H9 (cell line): ENCODE measurements around the gene MYOD1. TPM values are rescaled to one million over a fixed set of nuclear protein-coding genes. Genes with fewer than 3 reads are reported as not detected.

Experiments used
- DNase-seq: peaks from one replicate; pipeline ENCODE4 v3.0.0-alpha.2; 2017
- H2AFZ ChIP-seq: one replicate; pipeline ENCODE4 v1.6.1; 2013; ENCODE audit warnings: mild to moderate bottlenecking, low read length, control low read depth, moderate library complexity
- H2AK5ac ChIP-seq: 2 replicates; pipeline ENCODE4 v1.6.1; 2013; ENCODE audit warnings: low read length, control low read depth, mixed read lengths; ENCODE audit not compliant: insufficient read length
- H2BK120ac ChIP-seq: one replicate; pipeline ENCODE4 v1.6.1; 2013; ENCODE audit warnings: low read depth, mild to moderate bottlenecking, low read length, control low read depth, inconsistent platforms; ENCODE audit not compliant: poor library complexity, severe bottlenecking
- H2BK12ac ChIP-seq: 2 replicates; pipeline ENCODE4 v1.6.1; 2013; ENCODE audit warnings: low read length, control low read depth, mixed read lengths, low read depth; ENCODE audit not compliant: insufficient read length
- H2BK15ac ChIP-seq: 2 replicates; pipeline ENCODE4 v1.6.1; 2013; ENCODE audit warnings: low read depth, low read length, control low read depth
- H2BK20ac ChIP-seq: one replicate; pipeline ENCODE4 v1.6.1; 2013; ENCODE audit warnings: low read depth, mild to moderate bottlenecking, low read length, control low read depth, inconsistent platforms; ENCODE audit not compliant: poor library complexity, severe bottlenecking
- H2BK5ac ChIP-seq: 2 replicates; pipeline ENCODE4 v1.6.1; 2013; ENCODE audit warnings: low read length, control low read depth, mixed read lengths; ENCODE audit not compliant: insufficient read length
- H3K14ac ChIP-seq: 2 replicates; pipeline ENCODE4 v1.6.1; 2013; ENCODE audit warnings: low read length, control low read depth; ENCODE audit not compliant: insufficient read depth
- H3K18ac ChIP-seq: 2 replicates; pipeline ENCODE4 v1.6.1; 2013; ENCODE audit warnings: low read depth, mild to moderate bottlenecking, mixed read lengths, low read length, control low read depth; ENCODE audit not compliant: insufficient read length
- H3K23ac ChIP-seq: 2 replicates; pipeline ENCODE4 v1.6.1; 2013; ENCODE audit warnings: low read length, control low read depth, mixed read lengths, low read depth; ENCODE audit not compliant: insufficient read length
- H3K23me2 ChIP-seq: 2 replicates; pipeline ENCODE4 v1.6.1; 2013; ENCODE audit warnings: low read depth, mild to moderate bottlenecking, mixed read lengths, low read length, control low read depth; ENCODE audit not compliant: insufficient read length, poor library complexity, severe bottlenecking
- H3K27ac ChIP-seq: 2 replicates; pipeline ENCODE4 v1.5.1; 2013; ENCODE audit warnings: low read length, control low read depth, mixed read lengths, low read depth; ENCODE audit not compliant: insufficient read length
- H3K27me3 ChIP-seq: 2 replicates; pipeline ENCODE4 v1.6.1; 2013; ENCODE audit warnings: low read length, control low read depth, inconsistent platforms; ENCODE audit not compliant: insufficient read depth
- H3K4ac ChIP-seq: 2 replicates; pipeline ENCODE4 v1.6.1; 2013; ENCODE audit warnings: low read depth, mild to moderate bottlenecking, control low read depth, inconsistent platforms, low read length, moderate library complexity
- H3K4me1 ChIP-seq: 2 replicates; pipeline ENCODE4 v1.6.1; 2013; ENCODE audit warnings: low read length, control low read depth, inconsistent platforms; ENCODE audit not compliant: insufficient read depth
- H3K4me2 ChIP-seq: 2 replicates; pipeline ENCODE4 v1.6.1; 2013; ENCODE audit warnings: low read length, control low read depth, mixed read lengths; ENCODE audit not compliant: insufficient read length, insufficient read depth
- H3K56ac ChIP-seq: 2 replicates; pipeline ENCODE4 v1.6.1; 2013; ENCODE audit warnings: low read depth, mild to moderate bottlenecking, mixed read lengths, low read length, control low read depth; ENCODE audit not compliant: insufficient read length
- H3K79me1 ChIP-seq: 2 replicates; pipeline ENCODE4 v1.6.1; 2013; ENCODE audit warnings: low read depth, mild to moderate bottlenecking, moderate library complexity, low read length, control low read depth, inconsistent platforms; ENCODE audit not compliant: insufficient read depth, poor library complexity, severe bottlenecking
- H3K79me2 ChIP-seq: 2 replicates; pipeline ENCODE4 v1.6.1; 2013; ENCODE audit warnings: low read length, control low read depth, inconsistent platforms; ENCODE audit not compliant: insufficient read depth
- H3K9ac ChIP-seq: 2 replicates; pipeline ENCODE4 v1.6.1; 2013; ENCODE audit warnings: low read length, control low read depth, mixed read lengths; ENCODE audit not compliant: insufficient read length; ENCODE audit errors: extremely low read depth
- H3K9me3 ChIP-seq: one replicate; pipeline ENCODE4 v1.6.1; 2013; ENCODE audit warnings: low read depth, low read length, inconsistent platforms; ENCODE audit not compliant: control insufficient read depth
- H3T11ph ChIP-seq: one replicate; pipeline ENCODE4 v1.6.1; 2013; ENCODE audit warnings: mild to moderate bottlenecking, low read length, control low read depth, inconsistent platforms
- H4K20me1 ChIP-seq: one replicate; pipeline ENCODE4 v1.6.1; 2013; ENCODE audit not compliant: control insufficient read depth, insufficient read length, insufficient read depth
- H4K5ac ChIP-seq: 2 replicates; pipeline ENCODE4 v1.6.1; 2013; ENCODE audit warnings: low read depth, mild to moderate bottlenecking, mixed read lengths, low read length, control low read depth; ENCODE audit not compliant: insufficient read length
- H4K8ac ChIP-seq: replicated peaks from 2 replicates; pipeline ENCODE4 v1.6.1; 2013; ENCODE audit warnings: low read length, control low read depth, mixed read lengths, low read depth; ENCODE audit not compliant: insufficient read length
- H4K91ac ChIP-seq: 2 replicates; pipeline ENCODE4 v1.6.1; 2013; ENCODE audit warnings: low read depth, mild to moderate bottlenecking, moderate library complexity, mixed read lengths, low read length, control low read depth; ENCODE audit not compliant: insufficient read length
- H3K27ac Mint-ChIP-seq, 3 experiments: 2 replicates in 2 of 3; 3 replicates in 1 of 3; pipeline ENCODE4 v1.8.0; 2020 to 2021; ENCODE audit warnings: mixed read lengths in 3 of 3, mild to moderate bottlenecking in 1 of 3, moderate library complexity in 1 of 3
- H3K27me3 Mint-ChIP-seq: 2 replicates; pipeline ENCODE4 v1.8.0; 2021; ENCODE audit warnings: low read depth, mild to moderate bottlenecking, moderate library complexity, mixed read lengths
- H3K36me3 Mint-ChIP-seq, 3 experiments: 2 replicates in 2 of 3; 3 replicates in 1 of 3; pipeline ENCODE4 v1.8.0; 2020 to 2021; ENCODE audit warnings: low read depth in 3 of 3, mixed read lengths in 3 of 3; ENCODE audit not compliant: insufficient read depth in 1 of 3
- H3K4me1 Mint-ChIP-seq, 2 experiments: 2 replicates each; pipeline ENCODE4 v1.8.0; 2020; ENCODE audit warnings: mixed read lengths in 2 of 2
- H3K4me3 Mint-ChIP-seq, 2 experiments: 2 replicates in 1 of 2; 3 replicates in 1 of 2; pipeline ENCODE4 v1.8.0; 2020 to 2021; ENCODE audit warnings: mild to moderate bottlenecking in 2 of 2, mixed read lengths in 2 of 2, moderate library complexity in 1 of 2
- H3K9me3 Mint-ChIP-seq, 2 experiments: 2 replicates in 1 of 2; 3 replicates in 1 of 2; pipeline ENCODE4 v1.8.0; 2020; ENCODE audit warnings: mild to moderate bottlenecking in 2 of 2, mixed read lengths in 2 of 2, moderate library complexity in 1 of 2
- WGBS: extraction: QIAGEN DNeasy Blood & Tissue Kit; methylation state at CpG from one replicate; pipeline ENCODE4 v1.1.7; 2013; ENCODE audit warnings: missing lambda C conversion rate, low lambda C conversion rate, mixed read lengths; ENCODE audit not compliant: insufficient read length; ENCODE audit errors: extremely low coverage; 5-methylcytosine and 5-hydroxymethylcytosine counted together
- total RNA-seq: library from RNA; stranded (reverse); gene quantifications from 2 replicates; pipeline ENCODE4 v1.2.1, GENCODE V29; 2021
- TF ChIP-seq, protein P1 (sequence below): fragments of 200-600 bp; sonication (generic); conservative IDR thresholded peaks from 3 replicates; pipeline ENCODE4 v1.8.0; 2021; ENCODE audit warnings: antibody characterized with exemption, mild to moderate bottlenecking

The MYOD1 gene
- total RNA-seq, 1 experiment from 2014 or later: not detected

DNA sequence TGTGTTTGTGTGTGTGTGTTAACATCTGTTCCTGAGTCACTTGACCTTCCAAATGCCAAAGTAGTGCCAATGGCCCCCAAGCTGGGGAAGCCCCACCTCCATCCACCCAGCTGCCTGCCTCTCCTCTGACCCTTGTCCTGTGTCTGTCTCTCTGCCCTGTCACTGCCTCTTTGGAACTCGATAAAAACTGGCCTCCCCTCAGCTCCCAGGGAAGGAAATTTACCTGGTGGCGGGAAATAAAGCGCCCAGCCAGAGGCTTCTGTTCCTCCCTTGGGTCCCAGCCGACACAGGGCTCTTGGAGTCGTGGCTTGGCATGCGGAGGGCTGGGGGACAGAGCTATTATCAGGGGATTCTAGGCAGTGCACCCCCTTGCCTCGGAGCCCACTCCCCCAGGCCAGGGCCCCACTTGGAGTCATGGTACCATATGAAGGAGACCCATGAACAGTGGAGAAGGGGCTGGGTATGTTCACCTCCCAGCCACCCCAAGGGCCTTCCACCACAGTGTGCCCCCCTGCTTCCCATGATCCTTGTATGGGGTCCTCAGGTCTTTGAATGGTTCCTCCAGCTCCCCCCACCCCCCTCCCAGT, 21.4 kb downstream of the MYOD1 start:
- no peak overlapping the region for H3K4ac ChIP-seq
- no peak overlapping the region for H4K5ac ChIP-seq
- Mint-ChIP-seq H3K36me3 (peaks cover 0 to 2% (median 0%) of the 10 kb centered on the region in 3 experiments; a peak in 1 of 7 replicates), H3K27me3 (peaks cover 17% of the 10 kb centered on the region), H3K4me1 (peaks cover 0 to 15% of the 10 kb centered on the region in 2 experiments; a peak in 3 of 4 replicates), H3K4me3 (no peak overlapping the region), H3K9me3 (peaks cover 2 to 7% of the 10 kb centered on the region in 2 experiments; a peak in 4 of 5 replicates), H3K27ac (peak overlapping the region in 1 of 3 experiments; percentile 70; a peak in 2 of 7 replicates)
- WGBS: no CpG with 5 or more reads among the region's 7 CpGs
- no peak overlapping the region for H3K23ac ChIP-seq
- no peak overlapping the region for H4K8ac ChIP-seq
- H2AFZ ChIP-seq: no peak overlapping the region
- no peak overlapping the region for H2BK5ac ChIP-seq
- DNase-seq: no peak
- no peak overlapping the region for H2BK120ac ChIP-seq
- H3K14ac ChIP-seq: no peak overlapping the region; the same call in 1 of the 2 replicates
- H3T11ph ChIP-seq: no peak overlapping the region
- H3K18ac ChIP-seq: no peak overlapping the region
- no peak overlapping the region for H3K9ac ChIP-seq
- no peaks in the 10 kb centered on the region for H3K79me1 ChIP-seq
- H2BK20ac ChIP-seq: no peak overlapping the region
- TF ChIP-seq, protein P1, sequence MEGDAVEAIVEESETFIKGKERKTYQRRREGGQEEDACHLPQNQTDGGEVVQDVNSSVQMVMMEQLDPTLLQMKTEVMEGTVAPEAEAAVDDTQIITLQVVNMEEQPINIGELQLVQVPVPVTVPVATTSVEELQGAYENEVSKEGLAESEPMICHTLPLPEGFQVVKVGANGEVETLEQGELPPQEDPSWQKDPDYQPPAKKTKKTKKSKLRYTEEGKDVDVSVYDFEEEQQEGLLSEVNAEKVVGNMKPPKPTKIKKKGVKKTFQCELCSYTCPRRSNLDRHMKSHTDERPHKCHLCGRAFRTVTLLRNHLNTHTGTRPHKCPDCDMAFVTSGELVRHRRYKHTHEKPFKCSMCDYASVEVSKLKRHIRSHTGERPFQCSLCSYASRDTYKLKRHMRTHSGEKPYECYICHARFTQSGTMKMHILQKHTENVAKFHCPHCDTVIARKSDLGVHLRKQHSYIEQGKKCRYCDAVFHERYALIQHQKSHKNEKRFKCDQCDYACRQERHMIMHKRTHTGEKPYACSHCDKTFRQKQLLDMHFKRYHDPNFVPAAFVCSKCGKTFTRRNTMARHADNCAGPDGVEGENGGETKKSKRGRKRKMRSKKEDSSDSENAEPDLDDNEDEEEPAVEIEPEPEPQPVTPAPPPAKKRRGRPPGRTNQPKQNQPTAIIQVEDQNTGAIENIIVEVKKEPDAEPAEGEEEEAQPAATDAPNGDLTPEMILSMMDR: no peak
- H2BK15ac ChIP-seq: no peak overlapping the region
- H4K20me1 ChIP-seq: no peaks in the 10 kb centered on the region
- H2BK12ac ChIP-seq: no peak overlapping the region
- H3K4me2 ChIP-seq: no peak overlapping the region
- H3K9me3 ChIP-seq: no peaks in the 10 kb centered on the region
- H2AK5ac ChIP-seq: no peak overlapping the region
- no peaks in the 10 kb centered on the region for H3K4me1 ChIP-seq
- no peaks in the 10 kb centered on the region for H3K79me2 ChIP-seq
- H3K23me2 ChIP-seq: no peaks in the 10 kb centered on the region
- no peak overlapping the region for H3K56ac ChIP-seq
- H3K27me3 ChIP-seq: peaks cover 22% of the 10 kb centered on the region
- no peak overlapping the region for H4K91ac ChIP-seq
- no peak overlapping the region for H3K27ac ChIP-seq
